Measurements from ENCODE around the gene CYP4B1.

Gene CYP4B1

DNA sequence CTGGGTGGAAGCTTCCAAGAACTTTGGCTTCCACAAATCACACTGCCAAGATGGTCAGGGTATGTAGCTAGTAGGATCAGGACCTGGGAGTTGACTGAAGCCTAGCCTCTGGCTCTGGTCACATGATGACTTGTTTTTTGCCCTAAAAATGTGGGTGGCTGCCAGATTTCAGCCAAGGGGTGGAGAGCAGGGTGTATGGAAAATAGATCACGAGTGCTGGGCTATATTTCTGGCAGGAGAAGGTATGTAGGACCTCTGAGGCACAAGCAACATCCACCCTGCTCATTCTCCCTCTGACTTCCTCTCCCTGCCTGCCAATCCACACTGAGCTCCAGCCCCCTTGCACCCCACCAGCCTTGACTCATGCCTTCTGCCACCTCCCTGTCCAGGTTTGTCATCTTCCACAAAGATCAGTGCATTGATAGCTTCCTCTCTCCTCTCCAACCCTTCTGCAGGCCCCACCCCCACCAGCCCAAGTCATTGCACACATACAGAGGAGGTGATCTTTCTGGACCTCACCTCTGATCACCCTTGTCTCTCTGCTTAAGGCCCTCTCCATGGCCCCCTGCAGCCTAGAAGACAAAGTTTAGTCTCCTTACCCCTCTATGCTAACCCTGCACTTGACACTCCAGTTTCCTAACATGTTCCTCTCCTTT lies 8.3 kb upstream of the CYP4B1 start:
- in situ Hi-C loops (cut with HindIII; ENCODE audit: low sequenced_read_pairs), result loop anchor here (5.0 kb wide), 1 partner anchor 43 kb away; no protein-coding TSS in a partner anchor

DNA sequence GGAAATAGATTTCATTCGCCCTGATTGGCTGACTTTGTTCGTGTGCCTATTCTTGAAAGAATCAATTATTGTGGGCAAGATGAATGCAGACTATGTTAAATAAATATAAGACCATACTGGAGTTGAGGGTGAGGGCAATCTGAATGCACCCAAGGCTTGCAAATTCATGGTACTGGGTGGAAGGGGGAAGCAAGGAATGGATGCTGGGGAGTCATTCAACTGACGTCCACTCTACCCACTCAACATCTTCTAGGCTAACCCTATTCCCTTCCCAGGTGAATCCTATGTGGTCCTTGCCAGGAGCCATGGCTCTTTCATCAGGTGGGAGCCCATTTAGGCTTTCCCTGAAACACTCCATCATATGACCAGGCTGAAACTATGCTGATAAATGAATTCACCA lies 5.7 kb upstream of the CYP4B1 start:
- in situ Hi-C loops (cut with HindIII; ENCODE audit: low sequenced_read_pairs), result loop anchor here (5.0 kb wide), 1 partner anchor 46 kb away; no protein-coding TSS in a partner anchor

DNA sequence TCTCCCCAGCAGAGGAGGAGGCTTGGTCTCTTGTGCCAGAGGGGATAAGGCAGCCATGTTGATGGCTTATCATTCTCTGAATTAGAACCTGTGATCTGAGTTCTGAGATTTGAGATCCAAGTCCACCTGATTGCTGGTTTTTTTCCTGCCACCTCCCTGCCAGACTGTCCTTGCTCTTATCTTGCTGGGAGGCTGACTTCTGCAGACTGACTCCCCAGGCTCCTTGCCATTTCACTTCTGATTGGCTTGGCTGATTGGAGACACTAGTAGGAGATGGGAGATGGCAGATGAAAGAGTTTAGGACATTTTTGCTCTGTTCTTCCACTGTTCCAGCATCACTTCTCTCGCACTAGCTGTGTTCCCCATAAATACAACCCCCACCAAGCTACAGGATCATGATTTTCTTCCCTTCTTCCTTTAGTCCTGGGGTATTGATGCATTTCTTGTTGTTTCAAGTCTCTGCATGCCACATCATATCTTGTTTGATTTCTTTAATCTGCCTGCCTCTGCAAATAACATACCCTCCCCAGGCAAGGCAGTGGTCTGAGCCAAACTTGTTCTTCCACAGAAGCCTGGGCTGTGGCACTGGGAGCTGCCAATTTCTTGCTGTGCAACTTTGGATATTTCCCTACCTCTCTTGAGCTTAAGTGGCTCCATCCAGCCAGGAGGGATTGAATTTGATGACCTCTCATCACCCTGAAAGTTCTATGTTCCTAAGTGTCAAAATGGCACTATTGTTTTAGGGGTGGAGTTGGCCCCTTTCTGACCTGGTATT lies 963 bp upstream of the CYP4B1 start:
- in situ Hi-C loops (cut with HindIII; ENCODE audit: low sequenced_read_pairs), result no loop called here

- in situ Hi-C loops (cut with HindIII; ENCODE audit: low sequenced_read_pairs), result no loop called here
These were observed 1.9 kb downstream of the CYP4B1 start for GRCh38 chr1:46800742-46801141.

- in situ Hi-C loops (cut with HindIII; ENCODE audit: low sequenced_read_pairs), result no loop called here
These were observed 2.6 kb downstream of the CYP4B1 start for GRCh38 chr1:46801323-46802055.

DNA sequence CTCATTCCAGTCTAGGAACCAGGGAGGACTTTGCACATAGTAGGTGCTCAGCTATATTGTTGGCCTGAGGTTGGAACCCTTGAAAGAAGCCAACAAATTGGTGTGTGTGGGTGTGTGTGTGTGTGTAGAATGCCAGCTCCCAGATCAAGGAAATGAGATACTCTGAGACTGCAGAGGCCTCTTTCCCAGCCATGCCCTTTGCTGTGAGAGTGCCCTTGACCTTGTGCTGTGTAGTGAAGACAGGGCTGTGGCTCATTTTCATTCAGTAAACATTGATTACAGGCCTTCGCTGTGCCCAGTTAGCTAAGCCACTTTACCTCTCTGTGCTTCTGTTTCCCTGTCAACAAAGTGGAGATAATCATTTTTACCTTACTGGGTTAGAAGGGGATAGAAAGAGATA lies 3.2 kb downstream of the CYP4B1 start:
- in situ Hi-C loops (cut with HindIII; ENCODE audit: low sequenced_read_pairs), result no loop called here

DNA sequence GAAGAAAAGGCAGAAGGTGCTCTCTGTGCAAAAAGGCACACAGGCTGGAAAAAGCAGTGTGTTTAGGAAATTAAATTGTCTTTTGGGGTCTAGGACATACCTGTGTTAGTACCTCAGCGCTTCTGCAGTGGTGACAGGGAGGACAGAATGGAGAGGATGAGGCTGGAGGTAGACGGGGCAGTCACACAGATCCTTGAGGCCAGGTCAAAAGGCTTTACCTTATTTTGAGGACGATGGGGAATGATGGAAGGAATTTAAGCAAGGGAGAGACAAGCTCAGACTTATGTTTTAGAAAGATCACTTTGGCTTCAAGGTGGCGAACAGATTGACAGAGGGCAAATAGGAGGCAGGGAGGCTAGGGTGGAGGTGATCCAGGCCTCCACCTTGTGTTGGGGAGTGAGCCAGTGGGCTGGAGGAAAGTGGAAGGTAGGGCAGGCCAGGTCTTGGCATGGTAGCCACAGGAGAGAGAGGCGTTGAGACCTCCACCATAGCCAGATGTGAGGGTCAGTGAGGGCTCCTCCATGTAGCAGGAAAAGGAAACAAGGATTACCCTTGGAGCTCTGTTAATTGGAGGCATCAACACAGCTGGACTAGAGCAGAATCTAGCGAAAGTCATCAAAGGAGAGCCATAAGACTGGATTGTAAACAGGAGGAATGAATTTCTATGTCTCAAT lies 4.2 kb downstream of the CYP4B1 start:
- in situ Hi-C loops (cut with HindIII; ENCODE audit: low sequenced_read_pairs), result no loop called here

DNA sequence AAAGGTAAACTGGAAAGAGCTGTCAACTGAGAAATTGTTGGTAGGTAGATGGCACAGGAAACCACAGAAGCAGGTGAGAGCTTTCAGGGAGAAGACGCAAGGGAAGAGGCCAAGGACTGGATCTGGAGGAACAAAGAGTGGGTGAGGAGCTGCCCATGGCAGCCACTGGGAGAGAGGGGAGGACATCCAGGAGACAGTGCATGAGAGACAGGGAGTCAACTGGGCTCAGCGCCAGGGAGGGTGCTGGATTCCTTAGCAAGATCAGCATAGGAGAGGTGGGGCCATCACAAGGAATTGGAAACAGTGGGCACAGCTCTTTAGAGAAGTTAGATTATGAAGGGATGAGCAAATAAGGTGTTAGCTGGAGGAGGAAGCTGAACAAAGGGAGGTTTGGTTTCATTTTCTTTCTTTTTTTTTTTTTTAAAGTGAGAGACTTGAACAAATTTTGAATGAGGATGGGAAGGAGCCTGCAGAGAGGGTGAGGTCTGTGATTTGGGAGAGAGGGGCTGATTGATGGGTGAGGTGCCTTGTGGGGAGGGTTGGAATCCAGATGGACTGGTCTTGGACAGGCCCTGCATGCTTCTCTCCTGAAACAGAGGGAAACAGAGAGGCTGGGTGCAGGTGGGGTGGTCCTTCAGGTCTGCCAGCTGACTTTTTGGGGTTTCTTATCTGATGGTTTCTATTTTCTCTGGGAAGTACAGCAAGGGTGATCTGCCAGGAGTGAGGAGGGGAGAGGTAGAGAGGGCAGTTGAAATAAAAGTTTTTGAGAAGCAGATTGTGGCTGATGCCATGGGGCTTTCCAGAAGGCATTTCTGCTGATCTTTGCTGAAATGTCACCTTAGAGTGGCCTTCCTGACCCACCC lies 5.4 kb downstream of the CYP4B1 start:
- in situ Hi-C loops (cut with HindIII; ENCODE audit: low sequenced_read_pairs), result no loop called here

GRCh38 chr1:46804926-46805325 lies 6.1 kb downstream of the CYP4B1 start:
- in situ Hi-C loops (cut with HindIII; ENCODE audit: low sequenced_read_pairs), result no loop called here

DNA sequence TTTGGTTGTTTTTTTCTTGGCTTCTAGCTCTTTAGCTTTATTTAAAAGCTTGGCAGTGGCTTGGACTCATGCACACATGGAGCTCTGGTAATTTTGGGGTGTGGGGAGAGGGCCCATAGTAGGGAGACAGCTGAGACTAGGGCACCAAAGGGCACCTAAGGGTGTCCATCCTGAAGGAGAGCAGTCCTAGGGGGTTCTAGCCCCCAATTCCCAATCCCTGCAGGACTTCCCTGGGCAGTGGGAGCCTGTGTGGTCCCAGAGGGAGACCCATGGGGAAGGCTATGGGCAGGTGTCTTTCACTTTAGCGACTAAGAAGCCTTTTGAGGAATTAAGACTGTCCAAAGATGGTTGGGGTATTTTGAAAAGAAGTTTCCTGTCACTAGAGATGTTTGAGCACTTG lies 6.9 kb downstream of the CYP4B1 start:
- in situ Hi-C loops (cut with HindIII; ENCODE audit: low sequenced_read_pairs), result no loop called here

- in situ Hi-C loops (cut with HindIII; ENCODE audit: low sequenced_read_pairs), result no loop called here
These were observed 7.6 kb downstream of the CYP4B1 start for GRCh38 chr1:46806196-46807020.

- in situ Hi-C loops (cut with HindIII; ENCODE audit: low sequenced_read_pairs), result no loop called here
These were observed 8.5 kb downstream of the CYP4B1 start for GRCh38 chr1:46807046-46807972.

- in situ Hi-C loops (cut with HindIII; ENCODE audit: low sequenced_read_pairs), result no loop called here
These were observed 10.2 kb downstream of the CYP4B1 start for GRCh38 chr1:46809071-46809470.

DNA sequence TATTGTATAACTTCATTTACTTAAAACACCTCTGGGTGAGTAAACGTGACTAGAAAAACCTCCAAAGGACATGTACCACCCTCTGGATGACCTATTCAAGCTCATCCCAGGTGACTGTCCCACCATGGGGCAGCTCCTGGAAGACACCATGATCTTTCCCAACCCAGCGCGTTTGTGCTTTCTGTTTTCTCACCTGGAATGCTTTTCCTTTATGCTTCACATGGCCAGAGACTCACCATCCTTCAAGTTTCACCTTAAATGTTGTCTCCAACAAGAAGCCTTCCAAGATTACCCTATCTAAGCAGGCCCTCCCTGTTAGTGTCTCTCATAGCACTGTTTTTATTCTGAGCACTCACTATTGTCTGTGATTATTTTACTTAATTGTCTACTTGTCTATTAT lies 11.1 kb downstream of the CYP4B1 start:
- in situ Hi-C loops (cut with HindIII; ENCODE audit: low sequenced_read_pairs), result no loop called here

- in situ Hi-C loops (cut with HindIII; ENCODE audit: low sequenced_read_pairs), result no loop called here
These were observed 11.8 kb downstream of the CYP4B1 start for GRCh38 chr1:46810596-46810995.

DNA sequence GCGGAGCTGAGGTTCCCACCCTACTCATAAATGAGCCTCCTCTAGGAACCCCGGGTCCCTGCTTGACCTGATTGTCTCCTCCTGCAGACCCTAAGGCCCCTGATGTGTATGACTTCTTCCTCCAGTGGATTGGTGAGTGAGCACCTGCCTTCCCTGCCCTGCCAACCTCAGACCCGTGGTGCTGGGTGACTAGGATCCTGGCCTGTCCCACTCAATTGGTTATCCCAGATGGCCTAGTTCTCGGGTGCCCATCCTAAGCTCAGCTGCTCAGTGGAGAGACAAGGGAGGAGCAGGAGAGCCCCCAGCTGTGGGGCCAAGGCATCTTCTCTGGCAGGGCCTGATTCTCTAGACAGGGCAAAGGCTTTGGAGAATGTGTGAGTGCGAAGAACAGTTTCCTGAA lies 12.2 kb downstream of the CYP4B1 start:
- in situ Hi-C loops (cut with HindIII; ENCODE audit: low sequenced_read_pairs), result no loop called here

DNA sequence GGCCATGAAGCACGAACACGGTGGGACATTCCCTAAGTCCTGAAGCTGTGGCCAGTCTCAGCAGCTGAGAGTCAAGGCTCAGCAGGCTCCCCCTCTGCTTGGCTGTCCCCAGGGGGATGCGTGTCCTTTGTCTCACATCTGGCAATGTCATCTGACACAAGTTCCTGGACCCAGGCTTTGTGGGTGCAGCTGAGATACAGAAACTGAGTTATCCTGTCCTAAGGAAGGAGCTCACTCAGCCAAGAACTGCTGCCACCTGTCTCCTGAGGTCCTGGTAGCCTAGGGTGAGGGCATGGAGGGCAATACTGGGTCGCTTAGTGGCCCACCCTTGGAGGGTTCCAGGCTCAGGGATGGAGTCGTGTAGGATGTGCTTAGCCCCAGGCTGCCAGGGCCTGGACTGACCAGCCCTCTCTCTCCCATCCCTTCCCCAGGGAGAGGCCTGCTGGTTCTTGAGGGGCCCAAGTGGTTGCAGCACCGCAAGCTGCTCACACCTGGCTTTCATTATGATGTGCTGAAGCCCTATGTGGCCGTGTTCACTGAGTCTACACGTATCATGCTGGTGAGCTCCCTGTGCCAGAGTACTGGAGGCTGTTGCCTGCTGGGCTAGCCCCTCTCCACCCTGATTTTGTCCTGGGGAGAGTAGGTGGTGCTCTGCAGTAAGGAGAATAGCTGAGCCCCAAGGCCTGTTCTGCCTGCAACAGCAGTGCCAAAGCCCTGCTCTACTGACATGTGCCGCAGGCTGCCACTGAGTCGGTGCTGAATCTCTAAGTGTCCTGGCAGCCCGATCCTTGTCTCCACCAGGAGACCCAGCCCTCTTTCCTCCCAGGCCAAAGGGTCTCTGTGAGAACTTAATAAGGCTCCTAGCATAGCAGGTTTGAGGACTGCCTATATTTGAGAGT lies 13.5 kb downstream of the CYP4B1 start:
- in situ Hi-C loops (cut with HindIII; ENCODE audit: low sequenced_read_pairs), result no loop called here
